ENCODE data around the gene LOXHD1.

GRCh38 chr18:46447792-46448191 is 209.2 kb downstream of the LOXHD1 start:
- no peak for TF ChIP-seq SREBF2 (IDR thresholded peaks at IDR 0.05; ENCODE audit: low read length)
- TF ChIP-seq CTCF (IDR thresholded peaks at IDR 0.05 in 2 of 3, conservative IDR thresholded peaks at IDR 0.05 in 1 of 3; ENCODE audit: control insufficient read depth in 2 of 3, extremely low read depth in 1 of 3, insufficient read depth in 1 of 3, low read depth in 3 of 3, low read length in 3 of 3): no peak
- TF ChIP-seq POLR2A (IDR thresholded peaks at IDR 0.05; ENCODE audit: low read depth, low read length): no peak
- TF ChIP-seq EGR1 (IDR thresholded peaks at IDR 0.05; ENCODE audit: borderline replicate concordance in 1 of 2, low read depth in 2 of 2, low read length in 2 of 2): no peak

All from GM12878 (cell line).